Ovary (tissue), 9 donors: ENCODE measurements around the gene ABTB2. TPM values are rescaled to one million over a fixed set of nuclear protein-coding genes. Genes with fewer than 3 reads are reported as not detected.

ENCODE experiments used
- DNase-seq, 5 donors: peaks; one replicate each; pipeline ENCODE4 v3.0.0-alpha.2; 2019 to 2020
- H3K27ac ChIP-seq, 2 donors: fragments of 200-600 bp; one replicate each; pipeline versions ENCODE4 v1.5.1 to v1.8.0; 2019 to 2022
- H3K27me3 ChIP-seq: fragments of 200-600 bp; one replicate; pipeline ENCODE4 v1.8.0; 2022
- H3K36me3 ChIP-seq: fragments of 200-600 bp; sonication (generic); one replicate; pipeline ENCODE4 v1.5.1; 2019
- H3K4me1 ChIP-seq: one replicate; pipeline ENCODE4 v1.8.1; 2013; ENCODE audit warnings: mild to moderate bottlenecking, moderate library complexity; ENCODE audit not compliant: insufficient read depth
- H3K4me3 ChIP-seq: fragments of 200-600 bp; sonication (generic); one replicate; pipeline ENCODE4 v1.5.1; 2017
- H3K9me3 ChIP-seq, 2 donors: fragments of 200-600 bp in 1 of 2; sonication (generic) in 1 of 2; one replicate each; pipeline versions ENCODE4 v1.5.1 to v1.8.1; 2013 to 2019; ENCODE audit warnings: mild to moderate bottlenecking in 1 of 2, moderate library complexity in 1 of 2
- CTCF ChIP-seq, 3 donors: fragments of 450-650 bp in 2 of 3; fragments of 200-600 bp in 1 of 3; IDR thresholded peaks; one replicate each; pipeline versions ENCODE4 v1.5.1 to v1.8.0; 2016 to 2022; ENCODE audit warnings: antibody characterized with exemption in 3 of 3, mild to moderate bottlenecking in 1 of 3
- EP300 ChIP-seq: sonication (generic); formaldehyde crosslinking; IDR thresholded peaks from one replicate; pipeline ENCODE4 v1.6.1; 2017; ENCODE audit warnings: antibody characterized with exemption
- POLR2A ChIP-seq: fragments of 450-650 bp; IDR thresholded peaks from one replicate; pipeline ENCODE4 v1.6.1; 2017; ENCODE audit warnings: antibody characterized with exemption, mild to moderate bottlenecking, moderate library complexity
- WGBS, 3 donors: extraction: QIAGEN DNeasy Blood & Tissue Kit in 1 of 3; methylation state at CpG; one replicate each; pipeline versions ENCODE4 v1.1.5 to v1.1.7; 2013 to 2017; 5-methylcytosine and 5-hydroxymethylcytosine counted together
- intact Hi-C, 4 donors: fragments of 100-400 bp; cut with DNase I; formaldehyde crosslinking; loops; one replicate each; pipeline versions ENCODE4 v1.11.0 to v1.15.1; 2022 to 2023
- polyA plus RNA-seq, 2 donors: library from polyadenylated mRNA; stranded (reverse); fragments of 200-250 nt in 1 of 2; fragments of 350-450 nt in 1 of 2; fragmentation: Illumina TruSeq in 1 of 2; extraction: RNeasy Lipid Tissue Mini Kit (QIAGEN cat#74804) in 1 of 2; gene quantifications; one replicate each; pipeline ENCODE4 v1.2.3, GENCODE V29; 2013 to 2014
- total RNA-seq, 7 donors: library from RNA; depleted of rRNA in 2 of 7; stranded (reverse); fragments of >200 nt in 2 of 7; fragmentation: NEBNext Ultra II Directional in 3 of 7; extraction: Animal tissue kit (Norgen Biotek cat#: 25700) in 3 of 7; gene quantifications; one replicate each; pipeline versions ENCODE4 v1.1.0 to v1.2.4, GENCODE V29; 2016 to 2023
- donor health status: DM: no; HTN: no; CAD: no; lungs with moderate emphysema.
- donor health status: DM: no; HTN: no; CAD: no.
- donor health status: Bipolar disorder and iron deficiency.
- donor health status: DM: yes; HTN: yes; CAD: no.
- donor health status: DM: no; HTN: no; CAD: no.
- donor health status: DM: yes; HTN: yes; CAD: no.

Gene ABTB2
- total and polyA plus RNA-seq, 9 donors: 1.2 to 7.2 (median 2.6) TPM

GRCh38 chr11:34151916-34152845, 205.6 kb downstream of the ABTB2 start:
- Histone ChIP-seq H3K36me3 (no peaks in the 10 kb centered on the region), H3K9me3 (no peaks in the 10 kb centered on the region), H3K4me3 (no peak overlapping the region), H3K27me3 (no peaks in the 10 kb centered on the region), H3K27ac (no peak overlapping the region), H3K4me1 (peaks cover 5% of the 10 kb centered on the region)
- intact Hi-C loops: no loop called here
- no peak for TF ChIP-seq CTCF (IDR thresholded peaks at IDR 0.05)
- 85 to 94% (median 93%) methylated on average over 17 to 18 of the region's 18 CpGs for WGBS, 3 donors
- no peak for DNase-seq

GRCh38 chr11:34151166-34151565, 206.6 kb downstream of the ABTB2 start:
- Histone ChIP-seq H3K36me3 (peaks cover 2% of the 10 kb centered on the region), H3K27ac (no peak overlapping the region), H3K4me3 (no peak overlapping the region), H3K4me1 (peaks cover 3% of the 10 kb centered on the region), H3K27me3 (no peaks in the 10 kb centered on the region), H3K9me3 (no peaks in the 10 kb centered on the region)
- no peak for TF ChIP-seq EP300
- no peak for TF ChIP-seq POLR2A
- TF ChIP-seq CTCF (IDR thresholded peaks at IDR 0.05): no peak
- DNase-seq: no peak
- intact Hi-C loops: no loop called here
- 92 to 98% (median 94%) methylated on average over 5 of the region's 5 CpGs for WGBS, 3 donors

- peaks cover 2% of the 10 kb centered on the region for H3K4me1 ChIP-seq
- peaks cover 2% of the 10 kb centered on the region for H3K36me3 ChIP-seq
- intact Hi-C loops: no loop called here
- 42 to 46% (median 45%) methylated on average over 6 of the region's 6 CpGs for WGBS, 3 donors
- no peaks in the 10 kb centered on the region for H3K27me3 ChIP-seq
- no peak overlapping the region for H3K4me3 ChIP-seq
- TF ChIP-seq CTCF (IDR thresholded peaks at IDR 0.05) (no peak), POLR2A (no peak), EP300 (no peak)
- H3K27ac ChIP-seq: no peak overlapping the region
- no peaks in the 10 kb centered on the region for H3K9me3 ChIP-seq
- no peak for DNase-seq
These were observed 207.2 kb downstream of the ABTB2 start for GRCh38 chr11:34150494-34151151.

- WGBS, 3 donors: 80 to 83% (median 83%) methylated on average over 13 of the region's 13 CpGs
- H3K27ac ChIP-seq: no peak overlapping the region
- intact Hi-C loops: no loop called here
- TF ChIP-seq POLR2A: no peak
- no peak for TF ChIP-seq CTCF (IDR thresholded peaks at IDR 0.05)
- no peak for TF ChIP-seq EP300
- H3K9me3 ChIP-seq: no peaks in the 10 kb centered on the region
- DNase-seq: no peak
- no peaks in the 10 kb centered on the region for H3K27me3 ChIP-seq
- peaks cover 2% of the 10 kb centered on the region for H3K36me3 ChIP-seq
- no peak overlapping the region for H3K4me3 ChIP-seq
- H3K4me1 ChIP-seq: no peaks in the 10 kb centered on the region
These were observed 208.0 kb downstream of the ABTB2 start for GRCh38 chr11:34149786-34150185.
